RWPE2 (cell line): ENCODE measurements around the gene MCHR1.
A peak's percentile ranks its signal among the peaks of the same experiment; 100 is the strongest.
"Not testable (repeated sequence)": the region's sequence is repeated elsewhere in the genome, so short reads cannot be mapped to it uniquely, and the experiment has no call there.

Experiments
- ATAC-seq: fragments of 200-7000 bp; cut with Tn5 transposase; 3 replicates; pipeline ENCODE4 v1.9.1; 2021; ENCODE audit warnings: low read depth
- DNase-seq: peaks from one replicate; pipeline ENCODE4 v3.0.0-alpha.2; 2020; ENCODE audit warnings: low spot score
- H3K27ac ChIP-seq: fragments of 450-650 bp; 2 replicates; pipeline ENCODE4 v1.5.1; 2017; ENCODE audit warnings: mild to moderate bottlenecking; ENCODE audit not compliant: poor library complexity, severe bottlenecking
- H3K27me3 ChIP-seq: fragments of 250-450 bp; sonication (Bioruptor Pico); 2 replicates; pipeline ENCODE4 v1.5.1; 2021; ENCODE audit warnings: mild to moderate bottlenecking, moderate library complexity; ENCODE audit not compliant: insufficient read depth, poor library complexity, severe bottlenecking
- H3K36me3 ChIP-seq: fragments of 250-450 bp; sonication (Bioruptor Pico); 2 replicates; pipeline ENCODE4 v1.5.1; 2020; ENCODE audit warnings: low read depth, mild to moderate bottlenecking, moderate library complexity
- H3K4me1 ChIP-seq: fragments of 250-450 bp; sonication (Bioruptor Pico); 2 replicates; pipeline ENCODE4 v1.5.1; 2021; ENCODE audit warnings: mild to moderate bottlenecking, moderate library complexity; ENCODE audit not compliant: insufficient read depth, poor library complexity, severe bottlenecking
- H3K4me3 ChIP-seq: fragments of 250-450 bp; sonication (Bioruptor Pico); 2 replicates; pipeline ENCODE4 v1.5.1; 2021; ENCODE audit warnings: mild to moderate bottlenecking, moderate library complexity; ENCODE audit not compliant: severe bottlenecking
- H3K9me3 ChIP-seq: fragments of 250-450 bp; sonication (Bioruptor Pico); 2 replicates; pipeline ENCODE4 v1.5.1; 2021; ENCODE audit warnings: mild to moderate bottlenecking, moderate library complexity; ENCODE audit not compliant: severe bottlenecking
- CTCF ChIP-seq: fragments of 450-650 bp; IDR thresholded peaks from one replicate; pipeline ENCODE4 v1.5.1; 2017; ENCODE audit warnings: mild to moderate bottlenecking, moderate library complexity; ENCODE audit not compliant: poor library complexity, severe bottlenecking

MCHR1 gene

GRCh38 chr22:40651057-40651456 is 28.2 kb upstream of the MCHR1 start:
- Histone ChIP-seq H3K36me3 (no peaks in the 10 kb centered on the region), H3K4me1 (peaks cover 30% of the 10 kb centered on the region), H3K27ac (peak overlapping the region; percentile 97), H3K4me3 (no peak overlapping the region), H3K9me3 (no peaks in the 10 kb centered on the region), H3K27me3 (no peaks in the 10 kb centered on the region)
- DNase-seq, result no peak
- no peak for ATAC-seq
- no peak for TF ChIP-seq CTCF

GRCh38 chr22:40651563-40652501 is 27.5 kb upstream of the MCHR1 start:
- no peak for TF ChIP-seq CTCF
- no peaks in the 10 kb centered on the region for H3K27me3 ChIP-seq
- no peaks in the 10 kb centered on the region for H3K36me3 ChIP-seq
- peak overlapping the region; percentile 97 for H3K27ac ChIP-seq
- H3K9me3 ChIP-seq, result no peaks in the 10 kb centered on the region
- ATAC-seq (peak; percentile 83), DNase-seq (peak; percentile 98)
- peaks cover 30% of the 10 kb centered on the region for H3K4me1 ChIP-seq
- H3K4me3 ChIP-seq, result peak overlapping the region; percentile 44

- no peak for ATAC-seq
- peak overlapping the region; percentile 97 for H3K27ac ChIP-seq
- TF ChIP-seq CTCF, result no peak
- H3K4me1 ChIP-seq, result peaks cover 30% of the 10 kb centered on the region
- H3K4me3 ChIP-seq, result no peak overlapping the region
- H3K36me3 ChIP-seq, result no peaks in the 10 kb centered on the region
- no peaks in the 10 kb centered on the region for H3K27me3 ChIP-seq
- DNase-seq, result no peak
- H3K9me3 ChIP-seq, result no peaks in the 10 kb centered on the region
Observed at GRCh38 chr22:40653361-40653760, 25.9 kb upstream of the MCHR1 start.

GRCh38 chr22:40654522-40655167 is 24.6 kb upstream of the MCHR1 start:
- no peaks in the 10 kb centered on the region for H3K9me3 ChIP-seq
- no peaks in the 10 kb centered on the region for H3K36me3 ChIP-seq
- H3K4me1 ChIP-seq, result peaks cover 30% of the 10 kb centered on the region
- ATAC-seq, result no peak
- H3K4me3 ChIP-seq, result no peak overlapping the region
- no peak for DNase-seq
- peak; percentile 38 for TF ChIP-seq CTCF
- H3K27me3 ChIP-seq, result no peaks in the 10 kb centered on the region
- H3K27ac ChIP-seq, result peak overlapping the region; percentile 97

GRCh38 chr22:40655941-40656340 is 23.3 kb upstream of the MCHR1 start:
- not testable (repeated sequence) for ATAC-seq, H3K27ac ChIP-seq, H3K4me3 ChIP-seq, DNase-seq, H3K9me3 ChIP-seq, H3K36me3 ChIP-seq, H3K27me3 ChIP-seq
- peaks cover 28% of the 10 kb centered on the region for H3K4me1 ChIP-seq

GRCh38 chr22:40656651-40657050 is 22.6 kb upstream of the MCHR1 start:
- not testable (repeated sequence) for H3K4me3 ChIP-seq, H3K36me3 ChIP-seq, H3K9me3 ChIP-seq, H3K27me3 ChIP-seq, H3K27ac ChIP-seq, ATAC-seq, DNase-seq
- peaks cover 23% of the 10 kb centered on the region for H3K4me1 ChIP-seq
